Fibroblast of lung (primary cell): ENCODE measurements around the gene TBXT. TPM values are rescaled to one million over a fixed set of nuclear protein-coding genes. Genes with fewer than 3 reads are reported as not detected.
A peak's percentile ranks its signal among the peaks of the same experiment; 100 is the strongest.

ENCODE experiments used
- DNase-seq, 2 donors: peaks; one replicate each; pipeline versions ENCODE4 v3.0.0 to v3.0.0-alpha.2; 2010; ENCODE audit warnings: low read depth in 2 of 2
- H2AFZ ChIP-seq: 2 replicates; pipeline ENCODE4 v1.5.1; 2012; ENCODE audit warnings: low read length, control low read depth, inconsistent platforms
- H3K27ac ChIP-seq: 2 replicates; pipeline ENCODE4 v1.5.1; 2011; ENCODE audit warnings: low read length, control low read depth; ENCODE audit not compliant: insufficient read depth
- H3K27me3 ChIP-seq: 2 replicates; pipeline ENCODE4 v1.5.1; 2011; ENCODE audit warnings: mild to moderate bottlenecking, low read length; ENCODE audit not compliant: control insufficient read depth, insufficient read depth
- H3K36me3 ChIP-seq: 2 replicates; pipeline ENCODE4 v1.5.1; 2011; ENCODE audit warnings: low read length; ENCODE audit not compliant: control insufficient read depth, insufficient read depth
- H3K4me1 ChIP-seq: 2 replicates; pipeline ENCODE4 v1.5.1; 2011; ENCODE audit warnings: low read length; ENCODE audit not compliant: control insufficient read depth, insufficient read depth; ENCODE audit errors: extremely low read depth
- H3K4me2 ChIP-seq: 2 replicates; pipeline ENCODE4 v1.5.1; 2011; ENCODE audit warnings: low read length, control low read depth; ENCODE audit not compliant: insufficient read depth; ENCODE audit errors: extremely low read depth
- H3K4me3 ChIP-seq, 4 experiments: fragments of 200-600 bp in 1 of 4; sonication (generic) in 1 of 4; replicated peaks in 1 of 4; 2 replicates each; pipeline ENCODE4 v1.5.1; 2011 to 2016; ENCODE audit warnings: low read length in 4 of 4, low read depth in 3 of 4, mild to moderate bottlenecking in 3 of 4, control low read depth in 2 of 4, inconsistent platforms in 1 of 4, mixed read lengths in 1 of 4; ENCODE audit not compliant: insufficient read depth in 1 of 4; ENCODE audit errors: control extremely low read depth in 1 of 4
- H3K79me2 ChIP-seq: 2 replicates; pipeline ENCODE4 v1.5.1; 2012; ENCODE audit warnings: mild to moderate bottlenecking, low read length, inconsistent platforms; ENCODE audit not compliant: control insufficient read depth, insufficient read depth
- H3K9ac ChIP-seq: 2 replicates; pipeline ENCODE4 v1.5.1; 2011; ENCODE audit warnings: mild to moderate bottlenecking, low read length, control low read depth; ENCODE audit not compliant: insufficient read depth
- H3K9me3 ChIP-seq: 2 replicates; pipeline ENCODE4 v1.5.1; 2012; ENCODE audit warnings: low read depth, low read length; ENCODE audit not compliant: control insufficient read depth, insufficient read depth
- H4K20me1 ChIP-seq: 2 replicates; pipeline ENCODE4 v1.5.1; 2011; ENCODE audit warnings: low read length; ENCODE audit not compliant: control insufficient read depth, insufficient read depth; ENCODE audit errors: extremely low read depth
- EZH2 ChIP-seq: IDR thresholded peaks from 2 replicates; pipeline ENCODE4 v1.5.1; 2012; ENCODE audit warnings: low read length, control low read depth, mild to moderate bottlenecking; ENCODE audit errors: missing control alignments
- polyA plus RNA-seq, 2 donors: library from polyadenylated mRNA; depleted of rRNA in 1 of 2; stranded (reverse) in 1 of 2; unstranded in 1 of 2; fragments of >200 nt; gene quantifications; 2 replicates each; pipeline ENCODE4 v1.2.1, GENCODE V29; 2011 to 2012; ENCODE audit warnings: missing spikeins in 1 of 2
- total RNA-seq: library from RNA; depleted of rRNA; stranded (reverse); fragments of >200 nt; gene quantifications from 2 replicates; pipeline ENCODE4 v1.2.1, GENCODE V29; 2014
- TF ChIP-seq, protein P1 (sequence below), 2 donors: IDR thresholded peaks in 1 of 2; conservative IDR thresholded peaks in 1 of 2; 1 replicate in 1 of 2; 2 replicates in 1 of 2; pipeline ENCODE4 v1.5.1; 2011 to 2012; ENCODE audit warnings: low read length in 2 of 2, control low read depth in 1 of 2, inconsistent platforms in 1 of 2, low read depth in 1 of 2, mild to moderate bottlenecking in 1 of 2

Gene TBXT
- total and polyA plus RNA-seq, 2 donors (not counting 1 experiment from before 2014, with no cell fraction given), result not detected

DNA sequence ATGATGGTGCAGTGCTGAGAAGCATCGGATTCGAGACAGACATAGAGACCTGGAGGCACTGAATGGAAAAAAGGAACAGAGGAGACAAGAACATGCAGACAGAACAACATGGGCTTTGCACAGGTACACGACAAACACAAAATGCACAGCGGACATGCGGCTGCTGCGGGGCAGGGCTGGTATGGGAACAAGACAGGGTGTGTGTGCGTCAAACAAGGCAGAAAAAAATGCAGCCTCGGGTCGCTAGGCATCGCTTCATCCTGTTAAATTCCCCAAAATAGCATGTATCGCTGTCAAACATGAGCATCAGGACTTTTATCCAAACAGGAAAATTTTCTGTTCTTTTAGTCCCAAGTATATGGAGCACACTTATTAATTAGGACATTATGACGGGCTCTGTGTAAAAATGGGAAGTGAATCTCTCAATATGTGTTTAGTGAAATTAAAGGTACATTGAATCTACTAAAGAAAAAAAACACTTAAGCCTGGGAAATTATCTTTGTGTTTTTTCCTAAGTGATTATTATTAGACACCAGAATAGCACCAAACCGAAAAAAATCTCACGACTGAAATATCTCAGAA lies 36.1 kb upstream of the TBXT start:
- TF ChIP-seq EZH2, result no peak
- TF ChIP-seq, protein P1, sequence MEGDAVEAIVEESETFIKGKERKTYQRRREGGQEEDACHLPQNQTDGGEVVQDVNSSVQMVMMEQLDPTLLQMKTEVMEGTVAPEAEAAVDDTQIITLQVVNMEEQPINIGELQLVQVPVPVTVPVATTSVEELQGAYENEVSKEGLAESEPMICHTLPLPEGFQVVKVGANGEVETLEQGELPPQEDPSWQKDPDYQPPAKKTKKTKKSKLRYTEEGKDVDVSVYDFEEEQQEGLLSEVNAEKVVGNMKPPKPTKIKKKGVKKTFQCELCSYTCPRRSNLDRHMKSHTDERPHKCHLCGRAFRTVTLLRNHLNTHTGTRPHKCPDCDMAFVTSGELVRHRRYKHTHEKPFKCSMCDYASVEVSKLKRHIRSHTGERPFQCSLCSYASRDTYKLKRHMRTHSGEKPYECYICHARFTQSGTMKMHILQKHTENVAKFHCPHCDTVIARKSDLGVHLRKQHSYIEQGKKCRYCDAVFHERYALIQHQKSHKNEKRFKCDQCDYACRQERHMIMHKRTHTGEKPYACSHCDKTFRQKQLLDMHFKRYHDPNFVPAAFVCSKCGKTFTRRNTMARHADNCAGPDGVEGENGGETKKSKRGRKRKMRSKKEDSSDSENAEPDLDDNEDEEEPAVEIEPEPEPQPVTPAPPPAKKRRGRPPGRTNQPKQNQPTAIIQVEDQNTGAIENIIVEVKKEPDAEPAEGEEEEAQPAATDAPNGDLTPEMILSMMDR (conservative IDR thresholded peaks at IDR 0.05 in 1 of 2, IDR thresholded peaks at IDR 0.05 in 1 of 2; ENCODE audit: low read depth in 1 of 2, low read length in 2 of 2), result no peak
- H3K36me3 ChIP-seq, result no peaks in the 10 kb centered on the region
- no peaks in the 10 kb centered on the region for H3K9me3 ChIP-seq
- no peak overlapping the region for H3K9ac ChIP-seq
- H3K27me3 ChIP-seq, result no peaks in the 10 kb centered on the region
- no peak overlapping the region for H3K4me2 ChIP-seq
- H3K79me2 ChIP-seq, result no peaks in the 10 kb centered on the region
- H3K27ac ChIP-seq, result no peak overlapping the region
- H2AFZ ChIP-seq, result no peak overlapping the region
- no peaks in the 10 kb centered on the region for H4K20me1 ChIP-seq
- DNase-seq, result no peak
- H3K4me1 ChIP-seq, result no peaks in the 10 kb centered on the region
- H3K4me3 ChIP-seq, result no peak overlapping the region

DNA sequence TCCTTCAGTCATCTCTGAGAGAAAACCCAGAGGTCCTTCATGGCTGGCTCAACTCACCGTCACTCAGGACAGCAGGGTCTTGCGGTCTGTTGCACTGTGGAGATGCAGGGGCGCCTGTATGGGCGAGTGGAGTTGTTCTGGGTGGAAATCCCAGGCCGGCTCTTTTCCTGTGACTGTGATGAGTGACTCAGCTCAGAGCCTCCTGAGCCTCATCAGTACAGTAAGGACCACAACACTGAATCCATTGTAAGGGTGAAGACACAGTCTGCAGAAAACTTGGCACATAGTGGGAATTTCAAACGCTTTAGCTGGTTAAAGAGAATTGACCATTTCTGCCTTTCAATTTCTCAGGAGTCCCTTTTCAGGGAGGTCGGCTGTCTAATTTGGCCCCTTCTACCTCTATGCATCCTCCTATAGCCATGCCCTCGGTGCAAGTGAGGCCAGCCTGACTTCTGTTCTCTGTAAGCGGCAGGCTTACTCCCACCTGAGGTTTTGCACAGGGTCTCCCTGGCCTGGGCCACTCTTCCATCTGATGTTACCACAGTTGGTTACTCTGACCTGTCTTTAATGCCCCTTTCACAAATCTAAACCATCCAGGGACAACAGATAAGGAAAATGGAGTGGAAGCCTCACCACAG lies 35.5 kb upstream of the TBXT start:
- H3K9ac ChIP-seq, result no peak overlapping the region
- no peak overlapping the region for H2AFZ ChIP-seq
- no peaks in the 10 kb centered on the region for H3K9me3 ChIP-seq
- H3K27me3 ChIP-seq, result no peaks in the 10 kb centered on the region
- no peaks in the 10 kb centered on the region for H3K36me3 ChIP-seq
- H3K4me3 ChIP-seq, result no peak overlapping the region
- no peak overlapping the region for H3K27ac ChIP-seq
- H3K4me2 ChIP-seq, result no peak overlapping the region
- no peaks in the 10 kb centered on the region for H3K79me2 ChIP-seq
- no peaks in the 10 kb centered on the region for H4K20me1 ChIP-seq
- peak in 1 of 2 donors; percentile 5 for DNase-seq
- H3K4me1 ChIP-seq, result no peaks in the 10 kb centered on the region
- TF ChIP-seq, protein P1 (conservative IDR thresholded peaks at IDR 0.05 in 1 of 2, IDR thresholded peaks at IDR 0.05 in 1 of 2; ENCODE audit: low read depth in 1 of 2, low read length in 2 of 2), result no peak
- TF ChIP-seq EZH2, result no peak

DNA sequence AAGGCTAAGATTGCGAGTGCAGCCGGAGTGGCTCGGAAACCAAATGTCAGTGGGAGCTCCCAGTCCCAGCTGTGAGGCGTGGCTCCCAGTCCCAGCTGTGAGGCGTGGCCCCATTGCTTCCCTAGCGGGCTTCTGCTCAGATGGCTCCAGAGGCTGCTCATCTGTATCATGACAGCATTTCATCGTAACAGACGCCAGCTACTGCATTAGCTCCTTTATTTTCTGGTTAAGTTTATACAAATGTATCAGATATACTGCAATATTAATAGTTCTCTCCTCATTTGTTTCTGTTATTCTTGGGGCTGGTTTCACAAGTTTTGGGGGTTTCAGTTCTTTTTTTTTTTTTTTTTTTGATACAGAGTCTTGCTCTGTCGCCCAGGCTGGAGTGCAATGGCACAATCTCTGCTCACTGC lies 34.7 kb upstream of the TBXT start:
- TF ChIP-seq EZH2, result no peak
- TF ChIP-seq, protein P1 (conservative IDR thresholded peaks at IDR 0.05 in 1 of 2, IDR thresholded peaks at IDR 0.05 in 1 of 2; ENCODE audit: low read depth in 1 of 2, low read length in 2 of 2), result no peak
- H2AFZ ChIP-seq, result no peak overlapping the region
- no peaks in the 10 kb centered on the region for H3K79me2 ChIP-seq
- no peaks in the 10 kb centered on the region for H3K9me3 ChIP-seq
- H4K20me1 ChIP-seq, result no peaks in the 10 kb centered on the region
- no peak for DNase-seq
- H3K9ac ChIP-seq, result no peak overlapping the region
- H3K4me1 ChIP-seq, result no peaks in the 10 kb centered on the region
- no peak overlapping the region for H3K27ac ChIP-seq
- H3K27me3 ChIP-seq, result no peaks in the 10 kb centered on the region
- no peak overlapping the region for H3K4me3 ChIP-seq
- H3K4me2 ChIP-seq, result no peak overlapping the region
- H3K36me3 ChIP-seq, result no peaks in the 10 kb centered on the region
